HEK293 (cell line): Measurements from ENCODE around the gene MYO1E.

Experiments used
- ZNF169 ChIP-seq: fragments of 450-650 bp; formaldehyde crosslinking; IDR thresholded peaks from 2 replicates; pipeline ENCODE4 v1.5.1; 2016; ENCODE audit warnings: missing biosample characterization, missing genetic modification characterization
- ZNF521 ChIP-seq: fragments of 450-650 bp; formaldehyde crosslinking; IDR thresholded peaks from 2 replicates; pipeline ENCODE4 v1.5.1; 2017; ENCODE audit warnings: missing biosample characterization, mild to moderate bottlenecking, missing genetic modification characterization
- ZNF549 ChIP-seq: fragments of 450-650 bp; IDR thresholded peaks from 2 replicates; pipeline ENCODE4 v1.5.1; 2018; ENCODE audit warnings: missing biosample characterization, missing genetic modification characterization, mild to moderate bottlenecking, inconsistent platforms, moderate library complexity
- ZNF555 ChIP-seq: fragments of 450-650 bp; formaldehyde crosslinking; conservative IDR thresholded peaks from 2 replicates; pipeline ENCODE4 v1.5.1; 2017; ENCODE audit warnings: missing biosample characterization, mild to moderate bottlenecking, missing genetic modification characterization, inconsistent platforms
- ZNF558 ChIP-seq: fragments of 450-650 bp; formaldehyde crosslinking; IDR thresholded peaks from 2 replicates; pipeline ENCODE4 v1.5.1; 2016; ENCODE audit warnings: missing biosample characterization, missing genetic modification characterization
- ZNF585B ChIP-seq: fragments of 450-650 bp; formaldehyde crosslinking; IDR thresholded peaks from 2 replicates; pipeline ENCODE4 v1.5.1; 2016; ENCODE audit warnings: missing biosample characterization, missing genetic modification characterization
- ZNF791 ChIP-seq: fragments of 450-650 bp; formaldehyde crosslinking; IDR thresholded peaks from 2 replicates; pipeline ENCODE4 v1.5.1; 2016; ENCODE audit warnings: missing biosample characterization, missing genetic modification characterization
- TF ChIP-seq, protein P1 (sequence below): fragments of 450-650 bp; formaldehyde crosslinking; IDR thresholded peaks from 2 replicates; pipeline ENCODE4 v1.5.1; 2016; ENCODE audit warnings: missing biosample characterization, missing genetic modification characterization
- TF ChIP-seq, protein P2 (sequence below): fragments of 450-650 bp; formaldehyde crosslinking; IDR thresholded peaks from 2 replicates; pipeline ENCODE4 v1.5.1; 2016; ENCODE audit warnings: missing biosample characterization, missing genetic modification characterization

DNA sequence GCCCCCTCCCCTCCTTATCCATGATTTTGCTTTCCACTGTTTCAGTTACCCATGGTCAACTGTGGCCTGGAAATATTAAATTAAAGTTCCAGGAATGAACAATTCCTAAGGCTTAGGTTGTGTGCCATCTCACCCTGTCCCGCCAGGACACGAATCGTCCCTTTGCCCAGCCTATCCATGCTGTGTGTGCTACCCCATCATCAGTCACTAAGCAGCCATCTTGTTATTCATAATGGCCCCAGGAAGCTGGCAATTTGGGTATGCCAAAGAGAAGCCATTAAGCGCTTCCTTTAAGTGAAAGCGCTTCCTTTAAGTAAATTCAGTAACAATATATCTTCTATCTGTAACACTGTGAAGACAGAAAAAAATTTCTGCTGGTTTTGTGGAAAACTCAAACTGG is 215.3 kb downstream of the MYO1E start:
- TF ChIP-seq, protein P1, sequence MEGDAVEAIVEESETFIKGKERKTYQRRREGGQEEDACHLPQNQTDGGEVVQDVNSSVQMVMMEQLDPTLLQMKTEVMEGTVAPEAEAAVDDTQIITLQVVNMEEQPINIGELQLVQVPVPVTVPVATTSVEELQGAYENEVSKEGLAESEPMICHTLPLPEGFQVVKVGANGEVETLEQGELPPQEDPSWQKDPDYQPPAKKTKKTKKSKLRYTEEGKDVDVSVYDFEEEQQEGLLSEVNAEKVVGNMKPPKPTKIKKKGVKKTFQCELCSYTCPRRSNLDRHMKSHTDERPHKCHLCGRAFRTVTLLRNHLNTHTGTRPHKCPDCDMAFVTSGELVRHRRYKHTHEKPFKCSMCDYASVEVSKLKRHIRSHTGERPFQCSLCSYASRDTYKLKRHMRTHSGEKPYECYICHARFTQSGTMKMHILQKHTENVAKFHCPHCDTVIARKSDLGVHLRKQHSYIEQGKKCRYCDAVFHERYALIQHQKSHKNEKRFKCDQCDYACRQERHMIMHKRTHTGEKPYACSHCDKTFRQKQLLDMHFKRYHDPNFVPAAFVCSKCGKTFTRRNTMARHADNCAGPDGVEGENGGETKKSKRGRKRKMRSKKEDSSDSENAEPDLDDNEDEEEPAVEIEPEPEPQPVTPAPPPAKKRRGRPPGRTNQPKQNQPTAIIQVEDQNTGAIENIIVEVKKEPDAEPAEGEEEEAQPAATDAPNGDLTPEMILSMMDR (tag by site-specific recombination) = no peak
- TF ChIP-seq ZNF521 (tag by site-specific recombination) (no peak), ZNF555 (no peak), ZNF558 (tag by site-specific recombination) (no peak), ZNF169 (tag by site-specific recombination) (no peak), ZNF549 (tag by site-specific recombination) (no peak), ZNF585B (tag by site-specific recombination) (no peak), ZNF791 (tag by site-specific recombination) (no peak)
- TF ChIP-seq, protein P2, sequence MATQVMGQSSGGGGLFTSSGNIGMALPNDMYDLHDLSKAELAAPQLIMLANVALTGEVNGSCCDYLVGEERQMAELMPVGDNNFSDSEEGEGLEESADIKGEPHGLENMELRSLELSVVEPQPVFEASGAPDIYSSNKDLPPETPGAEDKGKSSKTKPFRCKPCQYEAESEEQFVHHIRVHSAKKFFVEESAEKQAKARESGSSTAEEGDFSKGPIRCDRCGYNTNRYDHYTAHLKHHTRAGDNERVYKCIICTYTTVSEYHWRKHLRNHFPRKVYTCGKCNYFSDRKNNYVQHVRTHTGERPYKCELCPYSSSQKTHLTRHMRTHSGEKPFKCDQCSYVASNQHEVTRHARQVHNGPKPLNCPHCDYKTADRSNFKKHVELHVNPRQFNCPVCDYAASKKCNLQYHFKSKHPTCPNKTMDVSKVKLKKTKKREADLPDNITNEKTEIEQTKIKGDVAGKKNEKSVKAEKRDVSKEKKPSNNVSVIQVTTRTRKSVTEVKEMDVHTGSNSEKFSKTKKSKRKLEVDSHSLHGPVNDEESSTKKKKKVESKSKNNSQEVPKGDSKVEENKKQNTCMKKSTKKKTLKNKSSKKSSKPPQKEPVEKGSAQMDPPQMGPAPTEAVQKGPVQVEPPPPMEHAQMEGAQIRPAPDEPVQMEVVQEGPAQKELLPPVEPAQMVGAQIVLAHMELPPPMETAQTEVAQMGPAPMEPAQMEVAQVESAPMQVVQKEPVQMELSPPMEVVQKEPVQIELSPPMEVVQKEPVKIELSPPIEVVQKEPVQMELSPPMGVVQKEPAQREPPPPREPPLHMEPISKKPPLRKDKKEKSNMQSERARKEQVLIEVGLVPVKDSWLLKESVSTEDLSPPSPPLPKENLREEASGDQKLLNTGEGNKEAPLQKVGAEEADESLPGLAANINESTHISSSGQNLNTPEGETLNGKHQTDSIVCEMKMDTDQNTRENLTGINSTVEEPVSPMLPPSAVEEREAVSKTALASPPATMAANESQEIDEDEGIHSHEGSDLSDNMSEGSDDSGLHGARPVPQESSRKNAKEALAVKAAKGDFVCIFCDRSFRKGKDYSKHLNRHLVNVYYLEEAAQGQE (tag by site-specific recombination) = no peak
